Hepatic stellate cell (primary cell): ENCODE results near the gene MAN1A1.
A peak's percentile ranks its signal among the peaks of the same experiment; 100 is the strongest.
"Not testable (repeated sequence)": the region's sequence is repeated elsewhere in the genome, so short reads cannot be mapped to it uniquely, and the experiment has no call there.

ENCODE experiments used
- DNase-seq: peaks from one replicate; pipeline ENCODE4 v3.0.0; 2011; ENCODE audit warnings: low spot score

The MAN1A1 gene

GRCh38 chr6:119349361-119350201 lies at the start of gene MAN1A1:
TSS of gene MAN1A1 (minus strand) at chr6:119349761. CDS start at chr6:119349065, 696 bp downstream.
- peak; percentile 96 for DNase-seq

GRCh38 chr6:119395192-119395591 lies 45.6 kb upstream of the MAN1A1 start:
- no peak for DNase-seq

GRCh38 chr6:119390247-119390793 lies 40.8 kb upstream of the MAN1A1 start:
- DNase-seq: no peak

GRCh38 chr6:119385994-119386393 lies 36.4 kb upstream of the MAN1A1 start:
- no peak for DNase-seq

- DNase-seq: no peak
Observed at GRCh38 chr6:119384444-119384843, 34.9 kb upstream of the MAN1A1 start.

GRCh38 chr6:119379809-119380208 lies 30.2 kb upstream of the MAN1A1 start:
- no peak for DNase-seq

- DNase-seq: not testable (repeated sequence)
Observed at GRCh38 chr6:119377043-119377442, 27.5 kb upstream of the MAN1A1 start.

- DNase-seq: no peak
Observed at GRCh38 chr6:119370080-119370479, 20.5 kb upstream of the MAN1A1 start.

- DNase-seq: no peak
Observed at GRCh38 chr6:119368921-119369320, 19.4 kb upstream of the MAN1A1 start.

GRCh38 chr6:119361209-119361608 lies 11.6 kb upstream of the MAN1A1 start:
- no peak for DNase-seq

- no peak for DNase-seq
Observed at GRCh38 chr6:119360262-119360915, 10.8 kb upstream of the MAN1A1 start.

GRCh38 chr6:119355890-119356289 lies 6.3 kb upstream of the MAN1A1 start:
- DNase-seq: no peak

- no peak for DNase-seq
Observed at GRCh38 chr6:119355157-119355556, 5.6 kb upstream of the MAN1A1 start.

- no peak for DNase-seq
Observed at GRCh38 chr6:119353696-119354095, 4.1 kb upstream of the MAN1A1 start.

- no peak for DNase-seq
Observed at GRCh38 chr6:119352001-119352400, 2.4 kb upstream of the MAN1A1 start.

- peak; percentile 22 for DNase-seq
Observed at GRCh38 chr6:119350952-119351372, 1.4 kb upstream of the MAN1A1 start.

GRCh38 chr6:119350202-119350951 lies 816 bp upstream of the MAN1A1 start:
- peak; percentile 23 for DNase-seq

- DNase-seq: peak; percentile 48
Observed at GRCh38 chr6:119348748-119349360, 707 bp downstream of the MAN1A1 start.

GRCh38 chr6:119348096-119348747 lies 1.3 kb downstream of the MAN1A1 start:
- DNase-seq: peak; percentile 32

- DNase-seq: peak; percentile 27
Observed at GRCh38 chr6:119347466-119348095, 2.0 kb downstream of the MAN1A1 start.

- DNase-seq: no peak
Observed at GRCh38 chr6:119346936-119347335, 2.6 kb downstream of the MAN1A1 start.
